GM12878 (cell line): ENCODE data around the gene GIMAP6. TPM values are rescaled to one million over a fixed set of nuclear protein-coding genes. Genes with fewer than 3 reads are reported as not detected.
A peak's percentile ranks its signal among the peaks of the same experiment; 100 is the strongest.

ENCODE experiments used
- ATAC-seq: fragments of 200-7000 bp; cut with Tn5 transposase; 3 replicates; pipeline ENCODE4 v1.9.1; 2020; ENCODE audit warnings: mild to moderate bottlenecking, moderate library complexity
- BruUV-seq: library from RNA; stranded (reverse); fragments of 400-500 nt; replicated peaks from 2 replicates; lab custom pipeline; 2021; lab: Mats Ljungman, UMichigan
- CTCF ChIA-PET: fragments of 300-600 bp; sonication (Branson Sonifier 250); formaldehyde crosslinking; extraction: SDS; loops from one replicate; lab custom pipeline; 2021; ENCODE audit warnings: inconsistent platforms; lab: Yijun Ruan, JAX
- POLR2A ChIA-PET: fragments of 350-600 bp; formaldehyde crosslinking; extraction: SDS; loops from one replicate; lab custom pipeline; 2021; ENCODE audit warnings: inconsistent platforms; lab: Charles Lee
- RAD21 ChIA-PET: fragments of 300-600 bp; sonication (Branson Sonifier 250); formaldehyde crosslinking; loops from one replicate; lab custom pipeline; 2023; ENCODE audit warnings: antibody characterized with exemption; ENCODE audit not compliant: unreplicated experiment; lab: Charles Lee
- SMC1A ChIA-PET: fragments of 300-600 bp; sonication (Branson Sonifier 250); formaldehyde crosslinking; loops from one replicate; lab custom pipeline; 2023; ENCODE audit not compliant: unreplicated experiment, uncharacterized antibody; lab: Charles Lee
- DNase-seq: peaks from one replicate; pipeline ENCODE4 v3.0.0-alpha.2; 2011; ENCODE audit warnings: low read depth, low spot score
- FAIRE-seq: peaks from 3 replicates; lab custom pipeline; 2011; peaks lifted over from hg19 to GRCh38; lab: Jason Lieb, UNC
- H2AFZ ChIP-seq: 2 replicates; pipeline ENCODE4 v1.6.0; 2011; ENCODE audit warnings: low read depth, low read length, control low read depth; ENCODE audit not compliant: control insufficient read depth
- H3K27ac ChIP-seq: 2 replicates; pipeline ENCODE4 v1.5.1; 2011; ENCODE audit warnings: control low read depth; ENCODE audit not compliant: control insufficient read depth, insufficient read depth
- H3K27me3 ChIP-seq, 2 experiments: replicated peaks in 1 of 2; 2 replicates each; pipeline versions ENCODE4 v1.6.0 to v1.6.1; 2011; ENCODE audit warnings: low read length in 1 of 2; ENCODE audit not compliant: control insufficient read depth in 2 of 2, insufficient read depth in 2 of 2
- H3K36me3 ChIP-seq, 2 experiments: 2 replicates each; pipeline ENCODE4 v1.5.1; 2011; ENCODE audit warnings: low read length in 1 of 2; ENCODE audit not compliant: control insufficient read depth in 2 of 2, insufficient read depth in 2 of 2
- H3K4me1 ChIP-seq: 2 replicates; pipeline ENCODE4 v1.6.1; 2011; ENCODE audit warnings: mild to moderate bottlenecking, low read length, moderate library complexity, mixed read lengths; ENCODE audit not compliant: control insufficient read depth, insufficient read depth
- H3K4me2 ChIP-seq: 2 replicates; pipeline ENCODE4 v1.6.0; 2011; ENCODE audit warnings: control low read depth; ENCODE audit not compliant: control insufficient read depth, insufficient read depth
- H3K4me3 ChIP-seq: fragments of 200-600 bp; sonication (generic); 2 replicates; pipeline ENCODE4 v1.5.1; 2016
- H3K79me2 ChIP-seq: 2 replicates; pipeline ENCODE4 v1.6.0; 2011; ENCODE audit warnings: low read length; ENCODE audit not compliant: control insufficient read depth, insufficient read depth
- H3K9ac ChIP-seq: 2 replicates; pipeline ENCODE4 v1.8.0; 2011; ENCODE audit warnings: low read length, control low read depth, mixed read lengths; ENCODE audit not compliant: control insufficient read depth, insufficient read depth
- H3K9me3 ChIP-seq: replicated peaks from 3 replicates; pipeline ENCODE4 v1.5.1; 2011; ENCODE audit warnings: mild to moderate bottlenecking, low read length; ENCODE audit not compliant: control insufficient read depth, insufficient read depth
- H4K20me1 ChIP-seq: 2 replicates; pipeline ENCODE4 v1.6.0; 2011; ENCODE audit not compliant: control insufficient read depth, insufficient read depth
- ATF2 ChIP-seq: IDR thresholded peaks from 2 replicates; pipeline ENCODE4 v1.6.1; 2012; ENCODE audit warnings: low read length, inconsistent platforms
- FOXM1 ChIP-seq: IDR thresholded peaks from 2 replicates; pipeline ENCODE4 v1.6.1; 2012; ENCODE audit warnings: low read depth, mild to moderate bottlenecking, inconsistent platforms, low read length, moderate library complexity
- GABPA ChIP-seq: IDR thresholded peaks from 2 replicates; pipeline ENCODE4 v1.6.1; 2014; ENCODE audit warnings: antibody characterized with exemption, low read depth, mild to moderate bottlenecking, inconsistent platforms
- JUNB ChIP-seq: IDR thresholded peaks from 2 replicates; pipeline ENCODE4 v1.6.1; 2016; ENCODE audit warnings: antibody characterized with exemption, mild to moderate bottlenecking
- KAT2A ChIP-seq: conservative IDR thresholded peaks from 2 replicates; pipeline ENCODE4 v1.6.1; 2011; ENCODE audit warnings: low read depth, low read length; ENCODE audit not compliant: control insufficient read depth
- MEF2A ChIP-seq: IDR thresholded peaks from 2 replicates; pipeline ENCODE4 v1.6.1; 2011; ENCODE audit warnings: low read depth, mild to moderate bottlenecking, low read length, moderate library complexity; ENCODE audit not compliant: insufficient read depth
- MEF2B ChIP-seq: fragments of 450-650 bp; IDR thresholded peaks from 2 replicates; pipeline ENCODE4 v1.6.1; 2018; ENCODE audit warnings: mild to moderate bottlenecking, moderate library complexity; ENCODE audit not compliant: partially characterized antibody, poor library complexity, severe bottlenecking
- MTA3 ChIP-seq: IDR thresholded peaks from 2 replicates; pipeline ENCODE4 v1.6.1; 2012; ENCODE audit warnings: low read length, inconsistent platforms, borderline replicate concordance
- NFIC ChIP-seq: IDR thresholded peaks from 2 replicates; pipeline ENCODE4 v1.6.1; 2012; ENCODE audit warnings: low read depth, mild to moderate bottlenecking, inconsistent platforms, low read length, moderate library complexity
- NFYB ChIP-seq: IDR thresholded peaks from 2 replicates; pipeline ENCODE4 v1.6.1; 2011; ENCODE audit warnings: low read depth, mild to moderate bottlenecking, low read length, improper control_type of control experiment, moderate library complexity; ENCODE audit not compliant: insufficient read depth
- SMC3 ChIP-seq: IDR thresholded peaks from 2 replicates; pipeline ENCODE4 v1.6.1; 2011; ENCODE audit warnings: low read length, improper control_type of control experiment, borderline replicate concordance
- SREBF1 ChIP-seq: IDR thresholded peaks from 2 replicates; pipeline ENCODE4 v1.6.1; 2012; ENCODE audit warnings: mild to moderate bottlenecking, low read length
- STAT1 ChIP-seq: fragments of 450-650 bp; conservative IDR thresholded peaks from 2 replicates; pipeline ENCODE4 v1.6.1; 2014; ENCODE audit warnings: antibody characterized with exemption, mild to moderate bottlenecking
- TCF12 ChIP-seq: IDR thresholded peaks from 2 replicates; pipeline ENCODE4 v1.6.1; 2011; ENCODE audit warnings: low read depth, mild to moderate bottlenecking, low read length
- ZNF207 ChIP-seq: fragments of 450-650 bp; IDR thresholded peaks from 2 replicates; pipeline ENCODE4 v1.6.1; 2014; ENCODE audit warnings: antibody characterized with exemption, mild to moderate bottlenecking, borderline replicate concordance
- ZNF24 ChIP-seq: fragments of 450-650 bp; IDR thresholded peaks from 2 replicates; pipeline ENCODE4 v1.6.1; 2017; ENCODE audit warnings: antibody characterized with exemption, mild to moderate bottlenecking
- ZNF274 ChIP-seq: IDR thresholded peaks from one replicate; pipeline ENCODE4 v1.8.0; 2011; ENCODE audit not compliant: insufficient read length, insufficient read depth
- WGBS: methylation state at CpG from one replicate; pipeline ENCODE4 v1.1.6; 2016; ENCODE audit warnings: low lambda C conversion rate; ENCODE audit not compliant: insufficient replicate concordance, insufficient coverage; ENCODE audit errors: missing lambda C conversion rate; 5-methylcytosine and 5-hydroxymethylcytosine counted together
- in situ Hi-C: fragments of 300-500 bp; cut with MboI; formaldehyde crosslinking; loops from 9 replicates; pipeline ENCODE4 v1.14.3; 2018; ENCODE audit warnings: mixed read lengths
- intact Hi-C: fragments of 100-400 bp; cut with micrococcal nuclease; formaldehyde crosslinking; loops from one replicate; pipeline ENCODE4 v1.14.2; 2022; ENCODE audit not compliant: unreplicated experiment
- polyA plus RNA-seq, 11 experiments: library from polyadenylated mRNA; depleted of rRNA in 4 of 11; unstranded in 6 of 11; stranded (reverse) in 5 of 11; fragments of >200 nt; fragmentation: Nextera tagmentation in 4 of 11; fragmentation: Illumina TruSeq in 1 of 11; extraction: Ambion mirVana in 4 of 11; extraction: Trizol in 1 of 11; gene quantifications; 1 replicate in 1 of 11; 2 replicates in 10 of 11; pipeline versions ENCODE4 v1.2.1 to v1.2.3, GENCODE V29; 2011 to 2016; ENCODE audit warnings: inconsistent platforms in 2 of 11, missing spikeins in 2 of 11, low read depth in 1 of 11
- total RNA-seq, 4 experiments: library from RNA; depleted of rRNA in 3 of 4; stranded (reverse); fragments of >200 nt in 3 of 4; fragmentation: Illumina TruSeq in 1 of 4; extraction: Trizol in 1 of 4; gene quantifications; 2 replicates each; pipeline versions ENCODE4 v1.2.1 to v1.2.3, GENCODE V29; 2013 to 2021

GIMAP6 gene
- total and polyA plus RNA-seq, 10 of the 15 experiments (the other 5 are each of a cell fraction or from before 2014, with no cell fraction given), result 6.2 to 49.2 (median 35.4) TPM

GRCh38 chr7:150621376-150621775, 10.8 kb downstream of the GIMAP6 start (continued):
- TF ChIP-seq ZNF24 (no peak), MEF2A (no peak), KAT2A (no peak), ZNF207 (no peak), ZNF274 (no peak), GABPA (no peak)

- peak overlapping the region; percentile 67 for H3K27ac ChIP-seq
These were observed 11.4 kb downstream of the GIMAP6 start for GRCh38 chr7:150620617-150621371.

More at GRCh38 chr7:150620617-150621371, 11.4 kb downstream of the GIMAP6 start:
- H3K79me2 ChIP-seq, result peaks cover 1% of the 10 kb centered on the region; the same call in 1 of the 2 replicates
- no peaks in the 10 kb centered on the region for H3K27me3 ChIP-seq
- 0 out of 4 replicates have a peak, but pooled peaks cover 0 to 5% of the 10 kb centered on the region in 2 experiments for H3K36me3 ChIP-seq
- peak; percentile 45 for ATAC-seq
- intact Hi-C loops, result loop anchor here (5.0 kb wide), 1 partner anchor 168 kb away; the partner anchor contains the start of gene GIMAP8
- FAIRE-seq, result peak; percentile 80
- H2AFZ ChIP-seq, result no peak overlapping the region
- H3K9ac ChIP-seq, result no peak overlapping the region
- RAD21 ChIA-PET, result interaction anchor here (1.5 kb wide), 1 partner anchor 40 kb away, joined by 4 read pairs; no protein-coding TSS in a partner anchor
- TF ChIP-seq NFYB, result 0 out of 2 replicates have a peak, but pooled peaks have one; percentile 29
- no peak for TF ChIP-seq SMC3
- TF ChIP-seq FOXM1, result peak; percentile 81; the same call in 1 of the 2 replicates
- peak; percentile 47 for TF ChIP-seq MEF2B
- no peak for TF ChIP-seq MTA3
- TF ChIP-seq ATF2, result peak; percentile 72
- TF ChIP-seq STAT1, result no peak
- no peak for TF ChIP-seq TCF12
- TF ChIP-seq SREBF1, result no peak
- peak; percentile 74 for TF ChIP-seq JUNB
- peak; percentile 93 for TF ChIP-seq MEF2A
- TF ChIP-seq NFIC, result peak; percentile 72
- TF ChIP-seq, all 136 proteins: peak for 7
- Histone ChIP-seq H3K4me1 (peaks cover 17% of the 10 kb centered on the region), H3K9me3 (no peaks in the 10 kb centered on the region; the same call in 2 of the 3 replicates), H4K20me1 (no peaks in the 10 kb centered on the region), H3K4me2 (peak overlapping the region; percentile 56), H3K4me3 (no peak overlapping the region; the same call in 1 of the 2 replicates)
- in situ Hi-C loops, result no loop called here
- 0% methylated on average over 3 of the region's 3 CpGs for WGBS
- no peak for DNase-seq
- SMC1A ChIA-PET, result interaction anchor here (1.0 to 2.3 kb wide), 7 partner anchors 11 to 188 kb away, joined by 3 to 11 read pairs (median 4); partner anchors contain the start of gene GIMAP6
- POLR2A ChIA-PET, result no interaction called here
- CTCF ChIA-PET, result interaction anchor here (1.1 kb wide), 1 partner anchor 11 kb away, joined by 4 read pairs; the partner anchor contains the start of gene GIMAP6
- BruUV-seq, result no TSS peak
